Transverse colon (tissue), 4 donors: ENCODE data around the gene ARHGAP18. TPM values are rescaled to one million over a fixed set of nuclear protein-coding genes. Genes with fewer than 3 reads are reported as not detected.

Experiments
- DNase-seq: peaks from one replicate; pipeline ENCODE4 v3.0.0-alpha.2; 2019
- H3K27ac ChIP-seq, 4 donors: fragments of 200-600 bp; sonication (generic); 2 replicates each; pipeline ENCODE4 v1.5.1; 2016 to 2018; ENCODE audit warnings: inconsistent platforms in 4 of 4
- H3K27me3 ChIP-seq: fragments of 200-600 bp; sonication (generic); 2 replicates; pipeline ENCODE4 v1.5.1; 2017; ENCODE audit warnings: inconsistent platforms
- H3K36me3 ChIP-seq, 4 donors: fragments of 200-600 bp; sonication (generic); 2 replicates each; pipeline ENCODE4 v1.5.1; 2017 to 2019; ENCODE audit warnings: inconsistent platforms in 4 of 4
- H3K4me1 ChIP-seq, 4 donors: fragments of 200-600 bp; sonication (generic); 2 replicates each; pipeline ENCODE4 v1.5.1; 2017 to 2020; ENCODE audit warnings: inconsistent platforms in 4 of 4
- H3K4me3 ChIP-seq, 4 donors: fragments of 200-600 bp; sonication (generic); 1 replicate in 1 of 4; 2 replicates in 3 of 4; pipeline versions ENCODE4 v1.5.1 to v1.6.1; 2017 to 2019; ENCODE audit warnings: inconsistent platforms in 4 of 4
- H3K9me3 ChIP-seq, 2 donors: fragments of 200-600 bp; sonication (generic); 2 replicates each; pipeline ENCODE4 v1.5.1; 2017 to 2019; ENCODE audit warnings: inconsistent platforms in 2 of 2
- EP300 ChIP-seq: sonication (generic); formaldehyde crosslinking; IDR thresholded peaks from one replicate; pipeline ENCODE4 v1.6.1; 2017; ENCODE audit warnings: antibody characterized with exemption, low read depth
- POLR2A ChIP-seq: fragments of 450-650 bp; IDR thresholded peaks from one replicate; pipeline ENCODE4 v1.6.1; 2016; ENCODE audit warnings: antibody characterized with exemption, mild to moderate bottlenecking, moderate library complexity
- POLR2AphosphoS5 ChIP-seq, 3 donors: sonication (generic); formaldehyde crosslinking; IDR thresholded peaks; one replicate each; pipeline ENCODE4 v1.6.1; 2016; ENCODE audit warnings: antibody characterized with exemption in 3 of 3
- WGBS, 2 donors: methylation state at CpG; one replicate each; pipeline ENCODE4 v1.1.5; 2018; ENCODE audit warnings: low coverage in 1 of 2; 5-methylcytosine and 5-hydroxymethylcytosine counted together
- in situ Hi-C, 4 donors: fragments of 200-750 bp; cut with MboI; loops; one replicate each; pipeline versions ENCODE4 v1.15.0 to v1.15.1; 2017; ENCODE audit warnings: low sequenced_read_pairs in 3 of 4, low pct_ligation_motif_present in 1 of 4, low pct_unique_long_range_greater_than_20kb in 1 of 4
- intact Hi-C: fragments of 100-400 bp; cut with DNase I; formaldehyde crosslinking; loops from one replicate; pipeline ENCODE4 v1.15.1; 2023; ENCODE audit warnings: low total_unique reads
- total RNA-seq, 4 donors: library from RNA; depleted of rRNA; stranded (reverse); fragments of >200 nt; gene quantifications; one replicate each; pipeline ENCODE4 v1.1.0, GENCODE V29; 2016
- TF ChIP-seq, protein P1 (sequence below), 5 experiments: fragments of 200-600 bp in 3 of 5; fragments of 450-650 bp in 2 of 5; sonication (generic) in 3 of 5; IDR thresholded peaks; 1 replicate in 2 of 5; 2 replicates in 3 of 5; pipeline ENCODE4 v1.5.1; 2016 to 2017; ENCODE audit warnings: antibody characterized with exemption in 5 of 5, inconsistent platforms in 3 of 5, mild to moderate bottlenecking in 2 of 5, moderate library complexity in 1 of 5

ARHGAP18 gene
- total RNA-seq, 4 donors from 2014 or later = 5.2 to 21.8 (median 13.0) TPM

- H3K27me3 ChIP-seq = no peaks in the 10 kb centered on the region
- H3K9me3 ChIP-seq = no peaks in the 10 kb centered on the region
- 47 to 75% methylated on average over 3 of the region's 3 CpGs for WGBS, 2 donors
- intact Hi-C loops = loop anchor here (5.0 to 10.0 kb wide), 2 partner anchors 138 to 406 kb away; partner anchors contain the start of gene L3MBTL3
- no peak for DNase-seq
- H3K36me3 ChIP-seq = no peaks in the 10 kb centered on the region
- TF ChIP-seq POLR2A (no peak), POLR2AphosphoS5 (IDR thresholded peaks at IDR 0.05) (no peak), EP300 (no peak)
- TF ChIP-seq, protein P1, sequence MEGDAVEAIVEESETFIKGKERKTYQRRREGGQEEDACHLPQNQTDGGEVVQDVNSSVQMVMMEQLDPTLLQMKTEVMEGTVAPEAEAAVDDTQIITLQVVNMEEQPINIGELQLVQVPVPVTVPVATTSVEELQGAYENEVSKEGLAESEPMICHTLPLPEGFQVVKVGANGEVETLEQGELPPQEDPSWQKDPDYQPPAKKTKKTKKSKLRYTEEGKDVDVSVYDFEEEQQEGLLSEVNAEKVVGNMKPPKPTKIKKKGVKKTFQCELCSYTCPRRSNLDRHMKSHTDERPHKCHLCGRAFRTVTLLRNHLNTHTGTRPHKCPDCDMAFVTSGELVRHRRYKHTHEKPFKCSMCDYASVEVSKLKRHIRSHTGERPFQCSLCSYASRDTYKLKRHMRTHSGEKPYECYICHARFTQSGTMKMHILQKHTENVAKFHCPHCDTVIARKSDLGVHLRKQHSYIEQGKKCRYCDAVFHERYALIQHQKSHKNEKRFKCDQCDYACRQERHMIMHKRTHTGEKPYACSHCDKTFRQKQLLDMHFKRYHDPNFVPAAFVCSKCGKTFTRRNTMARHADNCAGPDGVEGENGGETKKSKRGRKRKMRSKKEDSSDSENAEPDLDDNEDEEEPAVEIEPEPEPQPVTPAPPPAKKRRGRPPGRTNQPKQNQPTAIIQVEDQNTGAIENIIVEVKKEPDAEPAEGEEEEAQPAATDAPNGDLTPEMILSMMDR (IDR thresholded peaks at IDR 0.05) = no peak
- H3K4me1 ChIP-seq = peaks cover 0 to 22% (median 10%) of the 10 kb centered on the region in 4 donors
- in situ Hi-C loops = loop anchor here in 2 of 4 donors (25.0 kb wide), 2 partner anchors 128 to 403 kb away; partner anchors contain the start of gene L3MBTL3 (in 1 of the 2)
- H3K27ac ChIP-seq = no peak overlapping the region
- H3K4me3 ChIP-seq = no peak overlapping the region
Observed at GRCh38 chr6:129608886-129609537, 101.0 kb downstream of the ARHGAP18 start.

DNA sequence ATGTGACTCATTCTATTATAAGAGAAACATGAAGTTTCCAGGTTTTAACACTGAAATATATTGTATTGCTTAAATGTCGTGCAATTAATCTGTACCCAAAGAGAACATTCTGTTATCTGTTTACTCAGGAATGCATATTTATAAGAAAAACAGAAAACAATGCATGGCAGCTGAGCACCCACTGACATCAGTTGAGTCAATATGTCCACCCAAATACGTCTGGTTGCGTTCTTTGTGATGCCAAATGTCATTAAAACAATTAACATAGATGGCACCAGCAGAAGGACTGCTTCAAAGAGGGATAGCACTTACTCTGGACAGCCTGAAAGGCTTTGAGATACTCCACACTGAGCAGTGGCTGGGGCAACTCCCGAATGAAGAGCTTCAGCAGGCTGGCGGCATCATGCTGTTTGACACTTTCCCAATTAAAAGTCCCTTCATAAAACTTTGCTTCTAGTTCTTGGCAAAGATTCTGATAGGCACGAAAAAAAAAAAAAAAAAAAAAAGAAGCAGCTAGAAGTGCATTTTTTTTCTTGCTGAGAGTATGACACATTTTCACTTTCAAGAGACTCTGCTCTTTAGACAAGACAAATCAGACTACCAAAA is 102.3 kb downstream of the ARHGAP18 start:
- in situ Hi-C loops = loop anchor here in 2 of 4 donors (25.0 kb wide), 2 partner anchors 130 to 405 kb away; partner anchors contain the start of gene L3MBTL3 (in 1 of the 2)
- 52 to 74% methylated on average over 6 of the region's 6 CpGs for WGBS, 2 donors

GRCh38 chr6:129606664-129607063 is 103.3 kb downstream of the ARHGAP18 start:
- TF ChIP-seq EP300 = no peak
- Histone ChIP-seq H3K27ac (no peak overlapping the region), H3K4me3 (no peak overlapping the region), H3K9me3 (no peaks in the 10 kb centered on the region), H3K36me3 (no peaks in the 10 kb centered on the region), H3K27me3 (no peaks in the 10 kb centered on the region), H3K4me1 (peaks cover 0 to 12% (median 5%) of the 10 kb centered on the region in 4 donors)
- DNase-seq = no peak
- 93 to 95% methylated on average over 5 of the region's 5 CpGs for WGBS, 2 donors
- intact Hi-C loops = loop anchor here (5.0 to 10.0 kb wide), 2 partner anchors 141 to 408 kb away; partner anchors contain the start of gene L3MBTL3
- in situ Hi-C loops = loop anchor here in 2 of 4 donors (25.0 kb wide), 2 partner anchors 131 to 406 kb away; partner anchors contain the start of gene L3MBTL3 (in 1 of the 2)

More for the DNA sequence above, 102.3 kb downstream of the ARHGAP18 start:
- no peaks in the 10 kb centered on the region for H3K27me3 ChIP-seq
- no peak overlapping the region for H3K27ac ChIP-seq
- H3K4me1 ChIP-seq = peaks cover 0 to 19% (median 10%) of the 10 kb centered on the region in 4 donors
- no peak for DNase-seq
- no peak for TF ChIP-seq POLR2A
- TF ChIP-seq, protein P1 (IDR thresholded peaks at IDR 0.05) = no peak
- no peak for TF ChIP-seq EP300
- TF ChIP-seq POLR2AphosphoS5 (IDR thresholded peaks at IDR 0.05) = no peak
- no peak overlapping the region for H3K4me3 ChIP-seq
- no peaks in the 10 kb centered on the region for H3K36me3 ChIP-seq
- intact Hi-C loops = loop anchor here (5.0 to 10.0 kb wide), 2 partner anchors 140 to 407 kb away; partner anchors contain the start of gene L3MBTL3
- no peaks in the 10 kb centered on the region for H3K9me3 ChIP-seq

- no peaks in the 10 kb centered on the region for H3K9me3 ChIP-seq
- peaks cover 0 to 7% (median 2%) of the 10 kb centered on the region in 4 donors for H3K4me1 ChIP-seq
- 85 to 89% methylated on average over 7 of the region's 7 CpGs for WGBS, 2 donors
- no peak overlapping the region for H3K4me3 ChIP-seq
- no peaks in the 10 kb centered on the region for H3K36me3 ChIP-seq
- no peak overlapping the region for H3K27ac ChIP-seq
- H3K27me3 ChIP-seq = no peaks in the 10 kb centered on the region
- DNase-seq = no peak
- TF ChIP-seq POLR2A (no peak), POLR2AphosphoS5 (IDR thresholded peaks at IDR 0.05) (no peak), EP300 (no peak)
- TF ChIP-seq, protein P1 (IDR thresholded peaks at IDR 0.05) = no peak
- in situ Hi-C loops = loop anchor here in 2 of 4 donors (25.0 kb wide), 2 partner anchors 131 to 406 kb away; partner anchors contain the start of gene L3MBTL3 (in 1 of the 2)
- intact Hi-C loops = loop anchor here (5.0 to 10.0 kb wide), 2 partner anchors 141 to 409 kb away; partner anchors contain the start of gene L3MBTL3
Observed at GRCh38 chr6:129605967-129606366, 104.0 kb downstream of the ARHGAP18 start.
